HG02678 (cell line): Measurements from ENCODE around the gene DBN1.

Source experiments
- ATAC-seq: cut with Tn5 transposase; IDR thresholded peaks from one replicate; pipeline ENCODE4 v1.9.1; 2021; ENCODE audit warnings: mild to moderate bottlenecking, moderate library complexity; ENCODE audit not compliant: unreplicated experiment

DBN1 gene

DNA sequence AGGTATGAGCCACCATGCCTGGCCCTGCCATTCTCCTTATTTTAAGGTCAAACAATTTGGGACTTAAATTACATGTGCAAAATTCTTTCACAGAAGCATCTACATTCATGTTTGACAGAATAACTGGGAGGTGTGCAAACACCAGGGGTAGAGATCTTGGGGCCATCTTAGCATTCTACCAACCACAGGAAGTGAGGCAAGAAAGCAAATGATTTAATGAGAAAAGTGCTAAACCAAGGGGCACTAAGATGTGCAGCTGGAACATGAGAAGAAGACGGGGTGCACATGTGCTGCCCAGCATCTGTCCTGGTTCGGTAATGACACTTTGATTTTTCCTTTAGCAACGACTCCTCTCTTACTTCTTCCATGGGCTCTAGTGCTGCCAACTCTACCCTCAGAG is 62.9 kb downstream of the DBN1 start:
- no peak for ATAC-seq

DNA sequence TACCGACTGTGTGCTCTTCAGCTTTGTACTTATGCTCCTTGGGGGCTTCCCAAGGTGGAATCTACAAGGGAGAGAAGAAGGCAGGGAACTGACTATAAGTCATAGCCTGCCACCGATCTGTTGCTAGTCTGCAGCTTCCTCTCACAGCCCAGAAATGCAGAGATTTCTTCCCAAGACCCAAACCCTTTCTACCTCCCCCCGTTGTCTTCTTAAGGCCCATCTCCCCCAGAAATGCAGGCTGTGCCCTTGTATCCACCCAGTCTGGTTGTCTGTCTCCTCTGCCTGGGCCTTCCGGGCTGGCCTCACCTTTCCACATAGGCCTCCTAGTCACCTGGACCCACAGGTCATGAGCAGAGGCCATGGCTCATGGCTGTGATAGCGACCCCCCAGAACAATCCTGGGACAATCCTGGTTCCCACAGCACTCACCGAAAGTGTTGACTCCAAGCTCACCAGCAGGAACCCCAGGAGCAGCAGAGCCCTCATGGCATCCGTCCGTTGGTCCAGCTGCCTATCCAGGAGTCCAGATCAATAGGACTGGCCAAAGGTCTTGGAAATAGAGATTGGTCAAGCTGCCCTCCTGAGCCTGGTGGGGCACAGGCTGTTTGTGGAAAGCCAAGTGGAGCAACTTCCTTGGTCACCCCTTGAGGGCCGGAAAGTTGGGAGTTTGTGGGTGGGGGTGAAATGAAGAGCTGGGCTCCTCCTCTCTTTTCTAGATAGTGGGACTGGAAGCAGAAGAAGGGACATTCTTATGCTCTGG is 64.2 kb downstream of the DBN1 start, which contains the start of gene F12:
Gene F12, minus strand, starts transcription at position 522 of the 759 bp plus-strand sequence. Its CDS starts 37 bp downstream, at position 485.
- ATAC-seq = no peak
